GM21390 (cell line): ENCODE results near the gene RFESD.

Experiments
- ATAC-seq: cut with Tn5 transposase; IDR thresholded peaks from one replicate; pipeline ENCODE4 v1.9.1; 2021; ENCODE audit not compliant: unreplicated experiment

The RFESD gene

DNA sequence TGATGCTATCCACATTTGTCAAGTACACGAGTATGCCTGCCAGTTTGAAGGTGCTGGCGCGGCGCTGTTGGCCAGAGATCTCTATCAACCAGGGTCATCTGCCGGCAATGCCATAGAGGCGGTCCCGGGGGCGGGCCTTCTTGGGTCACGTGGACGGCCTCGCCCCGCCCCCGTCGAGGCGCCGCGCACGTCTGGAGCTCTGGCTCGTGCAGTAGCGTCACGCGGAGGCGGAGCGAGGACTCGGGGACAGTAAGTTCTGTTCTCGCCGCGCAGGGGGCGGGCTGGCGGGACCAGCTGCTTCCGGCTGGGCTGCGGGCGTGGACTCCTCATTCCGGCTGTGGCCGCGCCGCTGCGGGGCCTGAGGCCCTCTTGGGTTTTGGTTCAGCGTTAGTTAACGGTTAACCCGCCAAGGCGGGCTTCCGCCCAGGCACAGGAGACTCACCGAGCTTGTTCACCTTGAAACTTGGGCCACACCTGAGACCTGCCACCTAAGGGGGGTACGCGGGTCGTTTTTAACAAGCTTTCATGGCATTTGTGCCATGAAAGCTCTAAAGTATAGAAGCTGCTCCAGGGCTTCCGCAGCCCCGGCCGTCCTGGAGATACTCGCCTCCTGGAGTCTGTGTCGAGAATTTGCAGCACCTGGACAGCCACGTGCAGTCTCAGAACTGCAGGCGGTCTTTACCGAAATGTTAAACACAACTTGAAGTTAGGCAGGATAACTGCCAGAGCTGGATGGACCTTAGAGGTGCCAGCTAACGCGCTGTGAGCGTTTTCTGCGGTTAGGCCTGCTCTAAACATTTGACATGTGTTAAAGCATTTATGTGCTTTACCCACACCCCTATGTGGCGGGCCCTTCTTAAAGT is at the start of gene RFESD:
TSS of gene RFESD (plus strand) at position 209 of the 863 bp plus-strand sequence. CDS start 5,495 bp downstream, outside the sequence.
- ATAC-seq = peak; percentile 97

DNA sequence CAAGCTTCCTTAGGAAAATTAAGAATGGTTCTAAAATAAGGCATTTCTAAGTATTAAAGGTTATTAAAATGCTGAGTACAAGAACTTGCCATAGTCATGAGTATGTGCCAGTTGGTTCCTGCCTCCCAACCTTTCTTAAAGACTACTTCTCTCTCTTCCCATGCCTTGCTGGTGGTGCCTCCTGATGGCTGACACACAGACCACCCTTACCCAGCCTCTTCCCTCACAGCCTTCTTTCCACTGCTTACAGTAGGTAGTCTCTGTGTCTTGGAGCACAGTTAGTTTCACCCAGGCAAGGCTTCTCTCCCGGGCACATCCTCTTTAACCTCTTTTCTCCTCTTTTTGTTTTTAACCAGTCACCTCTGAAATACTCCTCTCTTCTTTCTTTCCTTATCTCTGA is 47.3 kb upstream of the RFESD start:
- no peak for ATAC-seq

DNA sequence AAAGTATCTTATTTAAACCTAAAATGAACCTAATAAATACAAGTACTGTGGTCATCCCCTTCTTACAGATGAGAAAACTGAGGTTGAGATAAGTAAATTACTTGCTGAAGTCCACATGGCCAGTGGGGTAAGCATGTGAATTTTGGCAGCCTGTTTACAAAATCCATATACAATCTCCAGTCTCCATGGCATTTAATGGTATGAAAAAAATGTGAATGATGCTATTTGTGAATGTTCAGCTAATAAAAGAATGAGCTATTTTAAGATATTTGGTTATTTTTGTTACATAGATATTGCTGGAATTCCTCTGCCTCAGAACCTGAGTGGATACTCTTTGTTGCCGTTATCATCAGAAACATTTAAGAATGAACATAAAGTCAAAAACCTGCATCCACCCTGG is 46.0 kb upstream of the RFESD start:
- no peak for ATAC-seq

DNA sequence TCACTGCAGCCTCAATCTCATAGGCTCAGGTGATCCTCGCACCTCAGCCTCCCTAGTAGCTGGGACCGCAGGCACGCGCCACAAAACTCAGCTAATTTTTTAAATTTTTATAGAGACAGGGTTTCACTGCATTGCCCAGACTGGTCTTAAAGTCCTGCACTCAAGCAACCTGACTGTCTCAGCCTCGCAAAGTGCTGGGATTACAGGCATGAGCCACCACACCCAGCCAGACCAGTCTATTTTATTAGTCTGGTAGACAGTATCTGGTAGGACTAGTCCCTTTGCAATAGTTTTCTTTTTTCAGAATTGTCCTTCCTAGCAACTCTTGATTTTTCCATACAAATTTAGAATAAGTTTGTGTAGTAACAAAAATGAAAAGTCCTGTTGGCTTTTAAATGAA is 40.8 kb upstream of the RFESD start:
- ATAC-seq = no peak

DNA sequence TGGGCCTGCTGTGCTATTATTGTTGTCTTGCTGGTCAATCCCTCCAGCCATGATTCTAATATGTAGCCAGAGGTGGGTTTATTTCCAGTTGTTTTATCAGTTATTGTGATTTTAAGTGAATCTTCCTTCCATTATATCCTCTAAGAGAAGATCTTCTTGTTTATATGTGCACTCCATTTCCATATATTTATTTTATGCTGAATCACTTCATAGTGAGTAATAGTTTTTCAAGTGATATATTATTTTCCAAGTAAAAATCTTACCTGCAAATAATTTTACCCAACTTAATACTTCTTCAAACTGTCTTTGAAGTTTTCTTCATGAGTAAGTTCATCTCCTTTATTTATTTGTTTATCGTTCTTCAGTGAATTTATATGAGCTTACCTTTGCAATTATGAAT is 40.2 kb upstream of the RFESD start:
- ATAC-seq = no peak

DNA sequence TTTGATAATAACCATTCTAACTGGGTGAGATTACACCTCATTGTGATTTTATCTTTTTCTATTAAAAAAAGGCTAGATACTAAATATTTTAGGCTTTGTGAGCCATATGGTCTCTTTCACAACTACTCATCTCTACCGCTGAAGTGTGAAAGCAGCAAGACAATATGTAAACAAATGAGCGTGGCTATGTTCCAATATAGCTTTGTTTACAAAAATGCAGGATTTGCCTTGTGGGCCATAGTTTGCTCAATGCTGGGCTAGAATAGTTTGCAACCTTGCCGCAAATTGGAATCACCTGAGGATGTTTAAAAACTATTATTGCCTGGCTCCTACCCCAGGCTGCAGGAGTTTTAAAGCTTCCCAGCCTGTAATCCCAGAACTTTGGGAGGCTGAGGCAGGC is 36.9 kb upstream of the RFESD start:
- ATAC-seq = no peak

DNA sequence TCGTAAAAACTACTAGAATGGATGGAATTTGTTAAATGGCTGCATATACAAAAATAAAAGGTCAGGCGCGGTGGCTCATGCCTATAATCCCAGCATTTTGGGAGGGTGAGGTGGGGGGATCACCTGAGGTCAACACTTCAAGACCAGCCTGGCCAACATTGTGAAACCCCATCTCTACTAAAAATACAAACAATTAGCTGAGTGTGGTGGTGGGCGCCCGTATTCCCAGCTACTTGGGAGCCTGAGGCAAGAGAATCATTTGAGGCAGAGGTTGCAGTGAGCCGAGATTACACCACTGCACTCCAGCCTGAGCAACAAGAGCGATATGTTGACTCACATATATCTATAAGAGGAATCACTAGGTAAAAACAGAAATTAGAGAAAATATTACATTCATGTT is 36.0 kb upstream of the RFESD start:
- ATAC-seq = no peak

DNA sequence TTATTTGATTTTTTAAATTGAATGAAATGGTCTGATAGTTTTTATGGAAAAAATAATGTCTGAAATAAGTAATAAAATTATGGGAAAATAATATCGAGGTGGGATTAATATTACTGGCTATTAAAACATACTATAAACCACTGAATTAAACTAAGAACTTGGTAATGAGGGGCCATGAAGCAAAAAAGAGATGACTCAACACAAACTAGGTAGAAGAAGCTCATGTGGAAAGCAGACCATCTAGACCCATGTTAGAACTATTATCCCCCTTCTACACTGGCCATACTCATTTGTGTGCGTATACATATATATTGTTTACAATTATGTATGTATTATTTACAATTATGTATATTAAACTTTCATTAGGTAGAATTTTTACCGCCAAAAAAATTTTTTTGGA is 35.2 kb upstream of the RFESD start:
- ATAC-seq = no peak

DNA sequence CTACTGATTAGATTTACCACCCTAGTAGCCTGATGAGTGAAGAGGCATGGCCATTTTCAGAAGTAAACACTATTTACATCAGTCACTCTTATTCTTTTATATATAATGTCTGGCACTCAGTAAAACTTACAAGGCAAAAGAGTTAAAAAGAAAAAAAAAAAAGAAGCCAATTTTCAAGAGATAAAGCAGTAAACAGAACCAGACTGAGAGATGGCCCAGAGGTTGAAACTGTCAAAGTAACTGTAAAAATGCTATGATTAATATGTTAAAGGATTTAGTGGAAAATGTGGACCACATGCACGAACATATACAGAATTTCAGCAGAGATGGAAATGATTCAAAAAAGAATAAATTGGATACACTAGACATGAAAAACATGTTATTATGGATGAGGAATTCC is 33.1 kb upstream of the RFESD start:
- no peak for ATAC-seq

DNA sequence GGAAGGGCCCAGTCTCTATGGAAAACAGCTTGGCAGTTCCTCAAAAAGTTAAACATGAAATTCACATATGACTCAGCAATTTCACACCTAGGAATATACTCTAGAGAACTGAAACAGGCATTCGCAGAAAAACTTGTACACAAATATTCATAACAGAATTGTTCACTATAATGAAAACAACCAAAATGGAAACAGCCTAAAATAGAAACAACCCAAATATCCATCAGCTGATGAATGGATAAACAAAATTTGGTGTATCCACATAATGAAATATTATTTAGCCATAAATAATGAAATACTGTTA is 31.5 kb upstream of the RFESD start:
- ATAC-seq = peak; percentile 53

DNA sequence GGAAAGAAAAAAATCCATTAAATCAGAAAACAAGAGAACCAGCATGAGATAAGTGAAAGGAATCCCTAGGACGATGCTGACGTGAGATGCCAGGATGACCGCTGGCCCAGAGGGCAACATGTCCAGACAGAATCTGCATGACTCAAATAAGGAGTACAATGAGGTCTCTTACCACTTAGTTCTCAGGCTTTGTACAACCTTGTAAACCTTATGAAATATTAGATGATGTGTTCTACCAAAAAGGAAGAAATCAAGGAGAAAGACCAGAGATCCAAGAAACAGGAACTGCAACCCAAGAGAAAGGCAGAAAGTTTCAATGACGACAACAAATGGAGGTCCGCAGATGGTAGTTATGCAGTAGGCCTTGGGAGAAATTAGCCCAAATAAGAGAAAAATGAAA is 29.5 kb upstream of the RFESD start:
- no peak for ATAC-seq

DNA sequence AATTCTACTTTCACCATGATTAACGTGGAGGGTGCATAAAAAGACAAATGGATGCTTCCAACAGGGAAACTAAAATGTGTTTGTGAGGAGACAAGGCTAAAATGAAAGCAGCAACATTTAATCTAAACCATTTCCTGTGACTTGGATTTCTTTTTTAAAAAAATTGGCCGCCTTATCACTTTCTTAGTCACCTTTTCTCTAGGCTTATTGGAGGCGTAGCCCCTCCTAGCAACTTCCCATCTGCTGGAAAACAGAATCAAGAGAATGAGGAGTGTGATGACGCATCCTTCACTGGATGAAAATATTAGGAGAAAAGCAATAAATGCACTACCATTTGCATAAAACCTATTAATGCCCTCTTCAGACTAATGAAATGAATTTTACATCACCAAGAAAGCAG is 27.5 kb upstream of the RFESD start:
- ATAC-seq = no peak

DNA sequence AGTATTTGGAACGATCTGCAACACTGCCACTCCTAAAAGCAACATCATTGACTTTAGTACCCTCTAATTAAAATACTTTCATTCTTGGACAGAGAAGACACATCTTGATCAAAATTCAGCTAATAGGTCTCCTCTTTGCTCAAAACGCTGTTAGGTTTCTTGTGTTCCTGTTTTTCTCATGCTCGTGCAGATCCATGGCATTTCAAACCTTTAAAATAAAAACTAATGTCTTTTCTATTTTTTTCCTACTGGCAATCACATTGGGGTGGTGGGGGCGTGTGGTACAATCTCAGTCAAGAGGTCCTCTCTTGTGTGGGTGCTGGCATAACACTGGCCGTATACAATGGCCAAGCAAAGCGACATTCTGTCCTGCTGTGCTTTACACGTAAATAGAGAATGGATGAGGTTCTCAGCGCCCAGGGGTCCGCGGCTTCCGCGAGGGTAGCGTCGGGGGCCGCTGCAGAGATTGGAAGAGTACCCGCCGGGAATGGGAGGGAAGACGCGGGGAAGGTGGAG is 27.0 kb upstream of the RFESD start:
- ATAC-seq = no peak

DNA sequence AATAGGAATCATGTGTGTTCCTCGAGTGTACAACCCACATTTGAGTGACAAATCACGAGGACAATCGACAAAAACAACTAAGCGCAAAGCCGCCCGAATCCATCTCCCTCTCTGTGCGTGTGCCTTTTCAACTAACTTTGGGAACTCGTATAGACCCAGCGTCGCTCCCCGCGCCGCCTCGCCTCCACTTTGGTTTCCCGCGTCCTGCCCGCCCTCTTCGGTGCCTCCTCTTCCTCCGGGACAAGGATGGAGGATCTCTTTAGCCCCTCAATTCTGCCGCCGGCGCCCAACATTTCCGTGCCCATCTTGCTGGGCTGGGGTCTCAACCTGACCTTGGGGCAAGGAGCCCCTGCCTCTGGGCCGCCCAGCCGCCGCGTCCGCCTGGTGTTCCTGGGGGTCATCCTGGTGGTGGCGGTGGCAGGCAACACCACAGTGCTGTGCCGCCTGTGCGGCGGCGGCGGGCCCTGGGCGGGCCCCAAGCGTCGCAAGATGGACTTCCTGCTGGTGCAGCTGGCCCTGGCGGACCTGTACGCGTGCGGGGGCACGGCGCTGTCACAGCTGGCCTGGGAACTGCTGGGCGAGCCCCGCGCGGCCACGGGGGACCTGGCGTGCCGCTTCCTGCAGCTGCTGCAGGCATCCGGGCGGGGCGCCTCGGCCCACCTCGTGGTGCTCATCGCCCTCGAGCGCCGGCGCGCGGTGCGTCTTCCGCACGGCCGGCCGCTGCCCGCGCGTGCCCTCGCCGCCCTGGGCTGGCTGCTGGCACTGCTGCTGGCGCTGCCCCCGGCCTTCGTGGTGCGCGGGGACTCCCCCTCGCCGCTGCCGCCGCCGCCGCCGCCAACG is 26.3 kb upstream of the RFESD start, which contains the start of gene GPR150:
TSS of gene GPR150 (plus strand) at position 58 of the 840 bp plus-strand sequence. CDS start at position 247, 189 bp downstream.
- peak; percentile 64 for ATAC-seq

DNA sequence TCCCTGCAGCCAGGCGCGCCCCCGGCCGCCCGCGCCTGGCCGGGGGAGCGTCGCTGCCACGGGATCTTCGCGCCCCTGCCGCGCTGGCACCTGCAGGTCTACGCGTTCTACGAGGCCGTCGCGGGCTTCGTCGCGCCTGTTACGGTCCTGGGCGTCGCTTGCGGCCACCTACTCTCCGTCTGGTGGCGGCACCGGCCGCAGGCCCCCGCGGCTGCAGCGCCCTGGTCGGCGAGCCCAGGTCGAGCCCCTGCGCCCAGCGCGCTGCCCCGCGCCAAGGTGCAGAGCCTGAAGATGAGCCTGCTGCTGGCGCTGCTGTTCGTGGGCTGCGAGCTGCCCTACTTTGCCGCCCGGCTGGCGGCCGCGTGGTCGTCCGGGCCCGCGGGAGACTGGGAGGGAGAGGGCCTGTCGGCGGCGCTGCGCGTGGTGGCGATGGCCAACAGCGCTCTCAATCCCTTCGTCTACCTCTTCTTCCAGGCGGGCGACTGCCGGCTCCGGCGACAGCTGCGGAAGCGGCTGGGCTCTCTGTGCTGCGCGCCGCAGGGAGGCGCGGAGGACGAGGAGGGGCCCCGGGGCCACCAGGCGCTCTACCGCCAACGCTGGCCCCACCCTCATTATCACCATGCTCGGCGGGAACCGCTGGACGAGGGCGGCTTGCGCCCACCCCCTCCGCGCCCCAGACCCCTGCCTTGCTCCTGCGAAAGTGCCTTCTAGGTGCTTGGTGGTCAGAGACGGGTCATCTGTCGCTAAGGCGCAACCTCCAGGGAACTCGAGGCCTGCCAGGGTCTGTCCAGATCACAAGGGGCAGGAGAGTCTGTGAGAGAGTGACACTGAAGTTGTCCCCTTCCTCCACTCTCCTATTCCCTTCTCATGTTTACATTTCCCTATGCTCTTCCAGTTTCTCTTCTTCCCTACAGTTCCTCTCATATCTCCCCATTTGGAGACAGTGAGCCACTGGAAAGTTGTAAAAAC is 25.4 kb upstream of the RFESD start:
- ATAC-seq = peak; percentile 55

DNA sequence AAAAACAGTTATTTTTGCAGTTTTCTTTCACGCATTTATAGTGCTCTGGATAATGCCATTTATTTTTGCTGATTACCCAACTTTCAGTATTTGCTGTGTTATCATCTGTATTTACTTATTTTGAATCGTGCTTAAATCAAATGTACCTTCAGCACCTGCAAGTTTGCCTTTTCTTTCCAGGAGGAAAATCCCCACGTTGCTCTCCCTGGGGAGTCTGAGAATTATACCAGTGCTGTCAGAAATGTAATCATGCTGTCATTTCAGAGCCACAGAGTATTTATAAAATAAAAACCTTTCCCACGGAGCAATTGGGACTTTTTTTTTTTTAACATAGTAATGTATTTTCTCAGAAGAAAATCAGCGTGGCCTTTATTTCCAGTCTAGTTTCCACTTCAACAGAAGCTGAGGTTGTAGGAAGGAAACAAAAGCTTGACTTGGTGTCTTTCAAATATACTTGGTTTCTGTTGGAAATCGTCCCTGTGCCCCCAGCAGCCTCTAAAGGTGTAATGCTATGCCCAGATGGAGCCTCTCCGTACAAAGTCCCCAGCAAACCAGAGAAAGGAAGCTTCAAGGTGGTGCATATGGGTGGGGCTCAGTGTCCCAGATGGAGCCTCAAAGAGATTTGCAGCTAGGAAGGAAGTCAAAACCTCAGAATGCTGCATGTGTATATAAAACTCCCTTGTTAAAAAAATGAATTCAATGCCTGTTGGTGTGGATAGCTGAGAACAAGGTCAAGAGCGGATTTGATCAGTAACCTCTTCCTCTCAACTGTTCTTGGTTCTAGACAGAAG is 24.5 kb upstream of the RFESD start:
- no peak for ATAC-seq

DNA sequence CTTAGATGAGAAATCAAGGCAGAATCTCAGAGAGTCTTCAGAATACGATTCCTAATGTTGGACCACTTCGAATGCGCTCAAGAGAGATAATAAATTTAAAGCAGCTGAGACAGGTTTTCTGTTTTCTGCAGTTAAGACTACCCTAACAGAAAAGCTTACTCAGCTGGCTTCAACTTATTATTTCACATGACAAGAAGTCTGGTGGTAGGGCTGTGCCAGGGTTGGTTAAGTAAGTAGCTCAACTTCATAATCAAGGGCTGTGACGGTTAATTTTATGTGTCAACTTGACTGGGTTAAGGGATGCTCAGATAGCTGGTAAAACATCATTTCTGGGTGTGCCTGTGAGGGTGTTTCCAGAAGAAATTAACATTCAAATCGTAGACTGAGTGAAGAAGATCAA is 22.9 kb upstream of the RFESD start:
- no peak for ATAC-seq

DNA sequence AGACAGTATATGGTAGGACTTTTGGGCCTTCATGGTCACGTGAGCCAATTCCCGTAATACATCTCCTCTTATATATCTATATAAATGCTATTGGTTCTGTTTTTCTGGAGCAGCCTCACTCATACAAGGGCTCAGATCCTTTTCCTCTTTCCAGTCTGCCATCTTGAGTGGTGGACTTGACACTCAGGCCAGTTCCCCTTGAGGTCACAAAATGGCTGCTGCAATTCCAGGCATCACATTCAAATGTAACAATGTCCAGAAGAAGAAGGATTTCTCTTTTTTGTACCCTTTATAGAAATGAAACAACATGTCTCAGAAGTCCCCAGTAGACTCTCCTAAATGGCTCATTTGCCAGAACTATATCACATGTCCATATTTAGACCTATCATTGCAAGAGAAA is 22.2 kb upstream of the RFESD start:
- no peak for ATAC-seq

DNA sequence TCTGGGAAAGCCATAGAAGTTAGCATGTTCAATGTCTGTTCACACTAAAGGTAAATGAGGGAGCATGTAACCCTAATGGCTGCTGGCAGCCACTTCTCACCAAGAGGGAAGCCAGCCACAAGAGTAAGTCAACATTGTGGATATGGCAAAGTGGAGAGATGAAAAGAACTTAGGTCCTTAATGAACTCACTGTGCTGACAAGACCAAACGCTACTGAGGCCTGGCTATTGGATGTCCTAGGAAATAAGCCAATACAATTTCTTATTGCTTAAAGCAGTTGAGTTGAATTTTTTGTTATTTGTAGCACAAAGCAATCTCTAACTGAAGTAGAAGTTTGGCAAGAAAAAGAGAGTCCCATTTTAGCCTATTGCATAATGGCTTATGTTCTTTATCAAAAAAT is 19.9 kb upstream of the RFESD start:
- no peak for ATAC-seq
